Middle frontal gyrus (tissue), 1 donor: ENCODE data around the gene DSN1.
"Not testable (repeated sequence)": the region's sequence is repeated elsewhere in the genome, so short reads cannot be mapped to it uniquely, and the experiment has no call there.

ENCODE experiments used
- DNase-seq: peaks from one replicate; pipeline ENCODE4 v3.0.0-alpha.2; 2015; ENCODE audit warnings: low spot score; ENCODE audit errors: extremely low spot score

Gene DSN1

GRCh38 chr20:36773597-36774390 is at the start of gene DSN1:
TSS of gene DSN1 (minus strand) at chr20:36773763. CDS start at chr20:36771458, 2,305 bp downstream.
- DNase-seq, result peak; percentile 89

GRCh38 chr20:36823121-36823520 is 49.6 kb upstream of the DSN1 start:
- DNase-seq, result no peak

GRCh38 chr20:36821964-36822437 is 48.4 kb upstream of the DSN1 start:
- DNase-seq, result no peak

- DNase-seq, result no peak
Measured at GRCh38 chr20:36820928-36821327, 47.4 kb upstream of the DSN1 start.

GRCh38 chr20:36820073-36820472 is 46.5 kb upstream of the DSN1 start:
- no peak for DNase-seq

- no peak for DNase-seq
Measured at GRCh38 chr20:36819659-36820058, 46.1 kb upstream of the DSN1 start.

GRCh38 chr20:36818861-36819260 is 45.3 kb upstream of the DSN1 start:
- DNase-seq, result no peak

- DNase-seq, result no peak
Measured at GRCh38 chr20:36818185-36818584, 44.6 kb upstream of the DSN1 start.

GRCh38 chr20:36817496-36817895 is 43.9 kb upstream of the DSN1 start:
- no peak for DNase-seq

GRCh38 chr20:36815454-36816091 is 42.0 kb upstream of the DSN1 start:
- no peak for DNase-seq

- no peak for DNase-seq
Measured at GRCh38 chr20:36812594-36813463, 39.3 kb upstream of the DSN1 start.

- DNase-seq, result no peak
Measured at GRCh38 chr20:36808317-36809257, 35.0 kb upstream of the DSN1 start.

GRCh38 chr20:36806049-36806448 is 32.5 kb upstream of the DSN1 start:
- DNase-seq, result no peak

- DNase-seq, result no peak
Measured at GRCh38 chr20:36805396-36805795, 31.8 kb upstream of the DSN1 start.

GRCh38 chr20:36804425-36804824 is 30.9 kb upstream of the DSN1 start:
- DNase-seq, result no peak

- no peak for DNase-seq
Measured at GRCh38 chr20:36802326-36803222, 29.0 kb upstream of the DSN1 start.

GRCh38 chr20:36800410-36800809 is 26.8 kb upstream of the DSN1 start:
- no peak for DNase-seq

GRCh38 chr20:36799313-36799712 is 25.8 kb upstream of the DSN1 start:
- DNase-seq, result not testable (repeated sequence)

- DNase-seq, result no peak
Measured at GRCh38 chr20:36796875-36797274, 23.3 kb upstream of the DSN1 start.

- DNase-seq, result no peak
Measured at GRCh38 chr20:36796117-36796516, 22.6 kb upstream of the DSN1 start.
